ENCODE measurements around the gene C9orf50.

The C9orf50 gene

DNA sequence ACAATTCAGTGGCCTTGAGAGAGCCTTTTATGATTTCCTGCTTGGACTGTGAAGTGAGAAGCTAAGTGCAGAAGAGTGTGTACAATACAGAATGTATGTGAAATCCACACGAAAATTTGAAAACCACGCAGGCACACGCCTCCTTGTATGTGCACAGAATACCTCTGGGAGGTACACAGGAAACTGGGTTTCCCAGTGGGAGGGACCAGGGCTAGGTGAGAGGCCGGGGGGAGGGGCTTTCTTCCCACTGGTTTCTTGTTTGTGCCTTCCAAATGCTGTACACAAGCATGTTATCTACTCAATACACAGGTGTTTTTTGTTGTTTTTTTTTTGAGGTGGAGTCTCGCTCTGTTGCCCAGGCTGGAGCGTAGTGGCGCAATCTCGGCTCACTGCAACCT, 16.1 kb downstream of the C9orf50 start:
- no peak overlapping the region for H3K4me3 ChIP-seq (ENCODE audit: low read depth, low read length)
- no peak for DNase-seq (ENCODE audit: low read depth)
- TF ChIP-seq, protein P1, sequence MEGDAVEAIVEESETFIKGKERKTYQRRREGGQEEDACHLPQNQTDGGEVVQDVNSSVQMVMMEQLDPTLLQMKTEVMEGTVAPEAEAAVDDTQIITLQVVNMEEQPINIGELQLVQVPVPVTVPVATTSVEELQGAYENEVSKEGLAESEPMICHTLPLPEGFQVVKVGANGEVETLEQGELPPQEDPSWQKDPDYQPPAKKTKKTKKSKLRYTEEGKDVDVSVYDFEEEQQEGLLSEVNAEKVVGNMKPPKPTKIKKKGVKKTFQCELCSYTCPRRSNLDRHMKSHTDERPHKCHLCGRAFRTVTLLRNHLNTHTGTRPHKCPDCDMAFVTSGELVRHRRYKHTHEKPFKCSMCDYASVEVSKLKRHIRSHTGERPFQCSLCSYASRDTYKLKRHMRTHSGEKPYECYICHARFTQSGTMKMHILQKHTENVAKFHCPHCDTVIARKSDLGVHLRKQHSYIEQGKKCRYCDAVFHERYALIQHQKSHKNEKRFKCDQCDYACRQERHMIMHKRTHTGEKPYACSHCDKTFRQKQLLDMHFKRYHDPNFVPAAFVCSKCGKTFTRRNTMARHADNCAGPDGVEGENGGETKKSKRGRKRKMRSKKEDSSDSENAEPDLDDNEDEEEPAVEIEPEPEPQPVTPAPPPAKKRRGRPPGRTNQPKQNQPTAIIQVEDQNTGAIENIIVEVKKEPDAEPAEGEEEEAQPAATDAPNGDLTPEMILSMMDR (IDR thresholded peaks at IDR 0.05; ENCODE audit: control insufficient read depth, extremely low read depth, insufficient read depth) = no peak

DNA sequence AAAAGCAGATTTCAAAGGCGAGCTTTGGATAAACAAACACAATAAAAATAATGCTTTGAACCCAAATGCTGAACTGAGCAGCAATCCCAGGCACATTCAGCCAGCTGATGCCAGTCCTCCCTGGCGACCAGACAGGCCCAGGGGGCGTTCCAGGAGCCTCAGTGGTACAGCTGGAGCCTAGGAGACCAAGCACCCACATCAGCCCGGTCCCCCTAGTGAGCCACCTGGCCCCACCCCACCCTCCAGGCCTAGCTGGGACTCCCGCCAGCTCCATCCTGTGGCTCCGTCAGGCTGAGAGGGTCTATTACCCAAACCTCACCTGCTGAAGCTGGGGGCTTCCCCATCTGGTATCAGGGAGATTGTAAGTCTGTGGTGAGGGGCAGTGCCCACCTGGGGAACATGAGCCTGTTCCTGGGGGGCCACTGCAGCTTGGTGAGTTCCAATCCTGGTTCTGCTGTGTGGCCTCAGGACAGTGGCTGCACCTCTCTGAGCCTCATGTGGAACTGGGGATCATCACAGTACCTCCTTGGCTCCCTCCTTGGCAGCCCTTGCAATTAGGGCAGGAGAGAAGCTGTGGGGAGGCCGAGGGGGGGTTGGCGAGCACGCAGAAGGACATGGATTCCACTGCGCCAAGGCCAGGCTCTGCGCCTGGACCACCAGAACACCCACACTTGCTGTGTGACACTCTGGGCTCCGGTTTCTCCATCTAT, 16.7 kb downstream of the C9orf50 start:
- no peak overlapping the region for H3K4me3 ChIP-seq (ENCODE audit: low read depth, low read length)
- DNase-seq (ENCODE audit: low read depth) = no peak
- TF ChIP-seq, protein P1 (IDR thresholded peaks at IDR 0.05; ENCODE audit: control insufficient read depth, extremely low read depth, insufficient read depth) = no peak

DNA sequence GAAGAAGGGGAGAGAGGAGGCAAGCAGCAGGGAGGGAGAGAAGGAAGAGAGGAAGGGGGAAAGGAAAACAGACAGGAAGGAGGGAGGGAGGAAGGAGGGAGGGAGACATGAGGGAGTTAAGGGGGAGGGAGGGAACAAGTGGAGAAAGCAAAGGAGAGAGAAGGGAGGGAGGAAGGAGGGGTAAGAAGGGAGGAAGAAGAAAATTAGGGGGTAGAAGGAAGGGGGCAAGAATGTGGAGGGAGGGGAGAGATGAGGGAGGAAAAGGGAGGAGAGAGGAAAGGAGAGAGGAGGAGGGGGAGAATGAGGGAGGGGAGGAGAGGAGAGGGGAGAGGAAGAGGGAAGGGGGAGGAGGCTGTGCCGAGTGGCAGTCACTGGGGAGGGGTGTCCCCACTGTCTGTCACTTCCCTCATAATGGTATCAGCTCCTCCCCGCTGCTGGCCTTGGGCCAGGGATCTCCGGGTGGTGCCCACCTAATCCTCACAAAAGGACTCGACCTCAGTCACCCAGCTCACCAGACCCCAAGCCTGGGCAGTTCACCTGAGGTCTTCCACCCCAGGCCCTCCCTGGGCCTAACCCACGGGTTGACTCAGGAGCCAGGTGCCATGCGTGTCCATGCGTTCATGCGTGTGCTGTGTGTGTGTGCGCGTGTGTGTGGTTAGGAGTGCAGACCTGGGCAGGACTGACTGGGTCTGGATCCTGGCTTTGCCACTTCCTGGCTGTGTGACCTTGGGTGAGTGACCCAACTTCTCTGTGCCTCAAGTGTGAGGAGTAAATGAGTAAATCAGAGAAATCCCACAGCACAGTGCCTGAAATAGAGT, 18.1 kb downstream of the C9orf50 start:
- H3K4me3 ChIP-seq (ENCODE audit: low read depth, low read length) = no peak overlapping the region
- DNase-seq (ENCODE audit: low read depth) = no peak
- TF ChIP-seq, protein P1 (IDR thresholded peaks at IDR 0.05; ENCODE audit: control insufficient read depth, extremely low read depth, insufficient read depth) = no peak

DNA sequence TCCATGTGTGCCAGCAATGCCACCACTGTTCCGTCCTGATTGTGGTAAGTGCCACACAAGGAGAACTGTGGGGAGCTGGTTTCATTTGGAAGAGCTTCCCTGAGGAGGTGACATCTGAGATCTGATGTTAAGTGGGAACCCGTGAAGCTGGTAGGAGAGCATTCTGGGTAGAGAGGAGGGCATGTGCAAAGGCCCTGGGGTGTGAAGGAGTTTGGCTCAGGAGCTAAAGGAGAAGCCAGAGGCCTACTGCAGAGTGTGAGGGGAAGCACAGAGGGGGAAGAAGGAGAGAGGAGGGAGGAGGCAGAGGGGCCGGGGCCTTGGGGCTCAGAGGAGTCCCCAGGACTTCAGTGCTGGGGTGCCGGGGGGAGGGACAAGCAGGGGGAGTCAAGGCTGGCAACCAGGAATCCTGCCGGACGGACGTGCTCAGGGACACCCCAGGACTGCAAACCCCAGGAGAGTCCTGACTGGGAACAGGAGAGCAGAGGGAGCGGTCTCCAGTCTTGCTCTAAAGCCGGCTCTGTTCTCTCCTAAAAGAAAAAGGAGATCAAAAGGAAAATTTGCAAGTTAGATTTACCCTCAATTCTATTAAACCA, 19.7 kb downstream of the C9orf50 start:
- no peak overlapping the region for H3K4me3 ChIP-seq (ENCODE audit: low read depth, low read length)
- TF ChIP-seq, protein P1 (IDR thresholded peaks at IDR 0.05; ENCODE audit: control insufficient read depth, extremely low read depth, insufficient read depth) = no peak
- DNase-seq (ENCODE audit: low read depth) = no peak

DNA sequence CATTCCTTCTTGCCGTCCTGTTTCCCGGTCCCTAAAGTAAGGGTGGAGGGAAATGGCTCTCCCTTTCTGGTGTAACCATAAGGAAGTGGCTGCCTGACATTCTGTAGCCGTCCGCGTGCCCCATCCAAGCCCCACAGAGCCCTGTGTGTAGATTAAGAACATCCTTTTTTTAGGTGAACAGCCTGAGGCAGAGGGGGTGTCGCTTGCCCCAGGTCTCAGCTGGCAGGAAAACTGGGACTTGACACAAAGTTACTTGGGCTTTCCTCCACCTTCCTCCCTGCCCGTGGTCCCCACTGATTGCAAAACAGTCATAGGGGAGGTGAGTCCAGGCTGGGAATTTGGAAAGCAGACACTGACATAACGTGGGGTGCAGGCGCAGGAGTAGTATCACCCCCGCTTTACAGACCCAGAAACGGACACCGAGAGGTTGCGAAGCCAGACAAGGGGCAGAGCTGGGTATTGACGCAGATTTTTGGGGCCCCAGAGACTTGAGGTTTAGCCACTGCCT, 22.8 kb downstream of the C9orf50 start:
- H3K4me3 ChIP-seq (ENCODE audit: low read depth, low read length) = no peak overlapping the region
- TF ChIP-seq, protein P1 (IDR thresholded peaks at IDR 0.05; ENCODE audit: control insufficient read depth, extremely low read depth, insufficient read depth) = no peak
- DNase-seq (ENCODE audit: low read depth) = no peak

DNA sequence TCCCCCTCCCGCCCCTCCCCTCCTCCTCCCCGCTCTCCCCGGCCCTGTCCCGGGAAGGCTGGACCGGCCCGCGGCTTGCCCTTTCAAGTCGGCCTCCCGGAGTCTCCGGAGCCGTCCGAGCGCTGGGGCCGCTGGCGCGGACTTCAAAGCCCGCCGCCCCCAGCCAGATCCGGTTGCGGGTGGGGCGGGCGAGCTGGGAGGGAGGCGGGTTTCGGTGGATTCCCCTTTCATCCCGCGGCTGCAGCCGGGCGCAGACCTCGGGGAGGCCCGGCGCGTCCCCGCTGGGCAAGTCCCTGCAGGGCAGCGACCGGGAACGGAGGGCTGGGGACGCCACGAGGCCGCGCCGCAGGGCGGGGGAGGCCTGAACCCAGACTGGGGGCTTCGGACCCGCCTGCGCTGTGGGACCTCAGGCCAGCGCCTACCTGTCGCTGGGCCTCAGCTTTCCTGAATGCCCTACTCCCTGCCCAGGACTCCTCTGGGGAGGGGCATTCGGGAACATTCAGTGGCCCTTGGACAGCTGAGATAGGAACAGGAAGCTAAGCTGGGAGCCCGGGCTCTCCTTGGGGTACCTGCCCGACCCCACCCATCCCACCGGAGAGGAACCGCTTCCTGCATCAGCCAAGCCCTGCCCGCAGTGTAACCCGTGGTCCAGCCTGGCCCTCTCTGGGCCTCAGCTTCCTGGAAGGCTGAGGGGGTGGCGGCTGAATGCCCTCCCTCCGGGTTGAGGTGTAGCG, 23.4 kb downstream of the C9orf50 start:
- DNase-seq (ENCODE audit: low read depth) = no peak
- TF ChIP-seq, protein P1 (IDR thresholded peaks at IDR 0.05; ENCODE audit: control insufficient read depth, extremely low read depth, insufficient read depth) = no peak
- H3K4me3 ChIP-seq (ENCODE audit: low read depth, low read length) = no peak overlapping the region
